Stimulated activated CD4-positive, alpha-beta T cell treated with anti-CD3 and anti-CD28 coated beads, Interleukin-2, amount 100 ng/mL, for 24 hours (primary cell): ENCODE results near the gene NR1I2.

Experiments used
- DNase-seq, 2 donors: peaks; one replicate each; pipeline ENCODE4 v3.0.0-alpha.2; 2020

The NR1I2 gene

DNA sequence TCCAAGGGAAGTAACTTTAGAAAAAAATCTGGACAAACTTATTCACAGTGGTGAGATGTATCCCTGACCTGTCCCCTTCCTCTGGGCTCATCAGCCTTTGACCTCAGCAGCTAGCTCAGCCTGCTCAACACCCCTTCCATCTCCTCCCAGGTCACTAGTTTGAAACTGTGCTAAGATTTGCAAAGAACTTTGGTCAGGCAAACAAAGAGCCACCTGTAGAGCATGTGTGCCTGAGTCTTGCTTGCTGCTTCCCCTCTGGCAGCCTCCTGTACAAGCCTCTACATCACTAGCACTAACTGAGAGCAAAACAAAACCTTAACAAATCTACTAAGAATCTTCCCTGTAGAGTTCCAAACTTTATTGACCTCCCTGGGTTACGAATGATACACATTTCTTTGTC is 43.9 kb downstream of the NR1I2 start:
- no peak for DNase-seq

- DNase-seq, result no peak
Measured at GRCh38 chr3:119826711-119827608, 45.1 kb downstream of the NR1I2 start.

- DNase-seq, result no peak
Measured at GRCh38 chr3:119829420-119829819, 47.5 kb downstream of the NR1I2 start.

- DNase-seq, result no peak
Measured at GRCh38 chr3:119831022-119831421, 49.1 kb downstream of the NR1I2 start.

- no peak for DNase-seq
Measured at GRCh38 chr3:119831941-119832371, 50.1 kb downstream of the NR1I2 start.

DNA sequence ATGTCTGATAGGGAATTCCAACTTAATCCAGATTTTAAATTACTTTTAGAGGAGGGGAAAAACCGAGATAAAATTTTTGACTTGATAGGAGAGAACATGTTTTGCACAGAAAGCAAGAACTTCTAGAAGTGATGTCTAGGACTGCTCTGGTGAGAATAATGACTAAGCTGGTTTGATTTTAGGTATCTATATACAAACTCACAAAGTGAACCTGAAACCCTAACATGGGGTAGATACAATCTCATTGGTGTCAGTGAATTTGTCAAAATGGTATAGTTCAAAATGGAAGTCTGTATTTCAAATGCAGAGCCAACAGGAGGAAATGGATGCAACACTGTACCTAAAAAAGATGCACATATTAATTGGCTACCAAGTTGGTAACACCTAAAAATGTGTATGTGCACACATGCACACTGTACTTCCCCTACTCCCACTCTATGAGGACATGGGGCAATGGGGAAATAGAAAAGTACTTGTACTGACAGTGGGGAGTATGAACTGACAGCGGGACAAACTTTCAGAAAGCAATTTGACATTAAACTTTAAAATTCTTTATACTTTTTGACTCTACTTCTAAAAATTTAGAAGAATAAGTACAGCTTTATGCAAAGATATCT is 53.0 kb downstream of the NR1I2 start:
- DNase-seq, result no peak

GRCh38 chr3:119835556-119835955 is 53.7 kb downstream of the NR1I2 start:
- no peak for DNase-seq

GRCh38 chr3:119841808-119842471 is 60.0 kb downstream of the NR1I2 start:
- DNase-seq, result no peak

DNA sequence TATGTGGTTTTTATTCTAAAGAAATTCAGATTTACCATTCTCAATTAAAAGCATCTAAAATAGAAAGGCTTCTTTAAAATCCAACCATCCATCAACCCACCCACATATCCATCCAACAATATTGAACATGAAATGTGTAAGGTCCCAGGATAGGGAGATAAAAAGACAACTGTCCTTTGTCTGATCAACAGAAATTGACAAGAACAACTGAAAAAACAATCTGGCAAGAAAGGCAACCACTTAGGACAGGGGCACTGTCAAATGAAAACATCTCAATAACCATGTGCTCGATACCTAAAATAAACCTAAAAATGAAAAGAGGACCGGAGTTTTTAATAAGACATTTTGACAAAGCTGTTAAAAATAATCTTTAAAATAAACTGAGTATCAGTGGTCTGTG is 67.2 kb downstream of the NR1I2 start:
- no peak for DNase-seq

- DNase-seq, result no peak
Measured at GRCh38 chr3:119856695-119857094, 74.8 kb downstream of the NR1I2 start.

DNA sequence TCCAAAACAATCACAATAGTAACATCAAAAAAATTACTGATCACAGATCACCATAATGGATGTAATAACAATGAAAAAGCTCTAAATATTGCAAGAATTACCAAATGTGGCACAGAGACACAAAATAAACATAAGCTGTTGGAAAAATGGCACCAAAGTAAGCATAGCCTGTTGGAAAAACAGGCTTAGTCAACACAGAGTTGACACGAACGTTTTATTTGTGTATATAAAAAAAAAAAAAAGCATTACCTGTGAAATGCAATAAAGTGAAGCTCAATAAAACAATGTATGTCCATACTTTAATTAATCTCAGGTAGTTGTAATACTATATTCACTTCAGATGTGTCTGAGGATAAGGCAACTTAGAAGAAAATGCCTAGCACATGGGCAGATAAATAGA is 77.1 kb downstream of the NR1I2 start:
- no peak for DNase-seq

- DNase-seq, result no peak
Measured at GRCh38 chr3:119859728-119860127, 77.8 kb downstream of the NR1I2 start.

- no peak for DNase-seq
Measured at GRCh38 chr3:119861681-119862080, 79.8 kb downstream of the NR1I2 start.

DNA sequence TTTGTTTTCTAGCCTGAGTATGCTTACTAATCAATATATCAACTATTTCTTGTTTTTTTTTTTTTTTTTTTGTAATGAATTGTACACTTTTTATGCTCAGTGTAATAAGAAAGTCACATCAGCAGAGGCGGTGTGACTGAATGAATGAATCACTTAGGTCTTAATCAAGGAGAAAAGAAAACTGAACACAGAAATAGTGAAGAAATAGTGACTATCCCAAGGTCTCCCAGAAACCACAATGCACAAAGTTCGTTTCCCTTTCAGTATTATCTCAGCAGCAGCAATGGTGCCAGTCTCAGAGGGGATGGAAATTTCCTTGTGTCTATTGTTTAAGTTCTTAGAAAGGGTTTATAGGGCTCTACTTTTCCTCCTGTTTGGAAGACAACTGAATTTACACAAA is 80.7 kb downstream of the NR1I2 start:
- DNase-seq, result no peak

DNA sequence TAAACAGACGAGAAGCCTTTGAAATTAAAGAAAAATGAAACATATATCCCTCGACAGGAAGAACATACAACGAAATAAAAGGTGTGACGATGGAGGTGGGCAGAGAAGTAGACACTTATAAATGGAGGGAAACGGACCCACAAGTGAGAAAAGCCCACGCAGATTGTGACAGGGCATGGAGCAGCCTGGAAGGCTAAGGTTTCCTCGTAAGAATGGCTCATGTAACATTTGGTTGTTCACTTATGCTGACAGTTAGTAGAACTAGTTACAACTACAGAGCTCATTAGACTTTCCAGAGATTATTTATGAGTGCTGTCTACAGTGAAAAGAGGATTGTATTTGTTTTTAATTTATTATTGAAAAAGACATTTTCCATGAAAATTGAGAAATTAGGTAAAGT is 82.6 kb downstream of the NR1I2 start:
- no peak for DNase-seq
